A549 (cell line): ENCODE measurements around the gene CD79A. TPM values are rescaled to one million over a fixed set of nuclear protein-coding genes. Genes with fewer than 3 reads are reported as not detected.

Experiments used
- ATAC-seq, 2 experiments: fragments of 200-7000 bp in 1 of 2; fragments of >200 bp in 1 of 2; cut with Nextera tagmentation in 1 of 2; cut with Tn5 transposase in 1 of 2; 3 replicates each; pipeline versions ENCODE4 v1.8.0 to v1.9.1; 2018 to 2020; ENCODE audit warnings: mild to moderate bottlenecking in 1 of 2, moderate library complexity in 1 of 2
- CTCF ChIA-PET: fragments of 300-600 bp; sonication (Branson Sonifier 250); formaldehyde crosslinking; extraction: SDS; loops from one replicate; lab custom pipeline; 2021; ENCODE audit warnings: antibody characterized with exemption, inconsistent platforms; lab: Yijun Ruan, JAX
- POLR2A ChIA-PET: fragments of 350-600 bp; formaldehyde crosslinking; extraction: SDS; loops from one replicate; lab custom pipeline; 2021; ENCODE audit warnings: antibody characterized with exemption, inconsistent platforms; lab: Yijun Ruan, JAX
- DNase-seq, 2 experiments: peaks; one replicate each; pipeline versions ENCODE4 v3.0.0 to v3.0.0-alpha.2; 2011 to 2016; ENCODE audit warnings: low read depth in 1 of 2, low spot score in 1 of 2
- FAIRE-seq: peaks from 2 replicates; lab custom pipeline; 2011; peaks lifted over from hg19 to GRCh38; lab: Jason Lieb, UNC
- H3K27ac ChIP-seq, 2 experiments: fragments of >200 bp; sonication (Bioruptor Twin); formaldehyde crosslinking; 3 replicates each; pipeline ENCODE4 v1.5.1; 2016 to 2017
- H3K4me1 ChIP-seq: fragments of >200 bp; sonication (Bioruptor Twin); formaldehyde crosslinking; 3 replicates; pipeline ENCODE4 v1.6.1; 2016
- H3K4me2 ChIP-seq: fragments of >200 bp; sonication (Bioruptor Twin); formaldehyde crosslinking; 3 replicates; pipeline ENCODE4 v1.6.1; 2016
- H3K4me3 ChIP-seq: fragments of >200 bp; sonication (Bioruptor Twin); formaldehyde crosslinking; 3 replicates; pipeline ENCODE4 v1.5.1; 2016
- H3K9me3 ChIP-seq: fragments of >200 bp; sonication (Bioruptor Twin); formaldehyde crosslinking; 3 replicates; pipeline ENCODE4 v1.6.1; 2016
- CBX8 ChIP-seq: fragments of 200-600 bp; sonication (generic); IDR thresholded peaks from 2 replicates; pipeline ENCODE4 v1.6.1; 2016
- EHF ChIP-seq: fragments of 250-450 bp; sonication (Bioruptor Pico); IDR thresholded peaks from 2 replicates; pipeline ENCODE4 v1.5.0; 2020; ENCODE audit warnings: mild to moderate bottlenecking
- EHMT2 ChIP-seq: fragments of 200-600 bp; sonication (generic); IDR thresholded peaks from 2 replicates; pipeline ENCODE4 v1.6.1; 2016; ENCODE audit warnings: antibody characterized with exemption, low read depth, mild to moderate bottlenecking, moderate library complexity
- EP300 ChIP-seq, 2 experiments: fragments of >200 bp; sonication (Bioruptor Twin); formaldehyde crosslinking; IDR thresholded peaks; 2 replicates in 1 of 2; 3 replicates in 1 of 2; pipeline ENCODE4 v1.6.1; 2016 to 2017
- HEYL ChIP-seq: fragments of 250-450 bp; sonication (Bioruptor Pico); IDR thresholded peaks from 2 replicates; pipeline ENCODE4 v1.8.0; 2021; ENCODE audit warnings: mild to moderate bottlenecking, moderate library complexity
- HOXB13 ChIP-seq: fragments of 250-450 bp; sonication (Bioruptor Pico); IDR thresholded peaks from 2 replicates; pipeline ENCODE4 v1.5.0; 2020; ENCODE audit warnings: low read depth, mild to moderate bottlenecking, moderate library complexity
- JUN ChIP-seq, 2 experiments: fragments of >200 bp; sonication (Bioruptor Twin); formaldehyde crosslinking; IDR thresholded peaks; 2 replicates in 1 of 2; 3 replicates in 1 of 2; pipeline ENCODE4 v1.6.1; 2016 to 2017
- JUNB ChIP-seq: fragments of >200 bp; sonication (Bioruptor Twin); formaldehyde crosslinking; IDR thresholded peaks from 2 replicates; pipeline ENCODE4 v1.6.1; 2016
- MAZ ChIP-seq: fragments of 150-350 bp; IDR thresholded peaks from 2 replicates; pipeline ENCODE4 v1.6.1; 2014; ENCODE audit warnings: antibody characterized with exemption, low read depth, low read length, borderline replicate concordance
- NFE2L2 ChIP-seq: fragments of 150-350 bp; conservative IDR thresholded peaks from 2 replicates; pipeline ENCODE4 v1.6.1; 2014; ENCODE audit warnings: low read length
- POLR2A ChIP-seq: IDR thresholded peaks from 2 replicates; pipeline ENCODE4 v1.6.1; 2012; ENCODE audit warnings: mild to moderate bottlenecking, low read length
- POLR2AphosphoS2 ChIP-seq: conservative IDR thresholded peaks from 2 replicates; pipeline ENCODE4 v1.6.1; 2012; ENCODE audit warnings: low read length, improper control_type of control experiment, inconsistent platforms
- RFX5 ChIP-seq: fragments of 450-650 bp; IDR thresholded peaks from 2 replicates; pipeline ENCODE4 v1.7.1; 2014; ENCODE audit warnings: antibody characterized with exemption, mild to moderate bottlenecking, moderate library complexity
- TFCP2L1 ChIP-seq: fragments of 250-450 bp; sonication (Bioruptor Pico); IDR thresholded peaks from 2 replicates; pipeline ENCODE4 v1.5.0; 2021; ENCODE audit warnings: mild to moderate bottlenecking
- TP53 ChIP-seq: fragments of 250-450 bp; sonication (Bioruptor Pico); IDR thresholded peaks from 2 replicates; pipeline ENCODE4 v1.5.0; 2021; ENCODE audit warnings: mild to moderate bottlenecking, moderate library complexity
- ZSCAN20 ChIP-seq: fragments of 250-450 bp; sonication (Bioruptor Pico); IDR thresholded peaks from 2 replicates; pipeline ENCODE4 v1.8.0; 2022; ENCODE audit warnings: mild to moderate bottlenecking, moderate library complexity
- WGBS: methylation state at CpG from one replicate; pipeline ENCODE4 v1.1.6; 2017; ENCODE audit errors: missing lambda C conversion rate; 5-methylcytosine and 5-hydroxymethylcytosine counted together
- polyA plus RNA-seq, 4 experiments: library from polyadenylated mRNA; depleted of rRNA in 3 of 4; stranded (reverse); fragments of >200 nt; fragmentation: RNase III in 1 of 4; extraction: RNeasy Plus Mini Kit Qiagen cat#74134 plus additional on column Dnase treatment in 1 of 4; gene quantifications; 2 replicates in 3 of 4; 3 replicates in 1 of 4; pipeline ENCODE4 v1.2.3, GENCODE V29; 2011 to 2017
- TF ChIP-seq, protein P1 (sequence below): fragments of >200 bp; sonication (Bioruptor Twin); formaldehyde crosslinking; IDR thresholded peaks from 3 replicates; pipeline ENCODE4 v1.6.1; 2016
- TF ChIP-seq, protein P2 (sequence below): IDR thresholded peaks from 2 replicates; pipeline ENCODE4 v1.6.1; 2012
- TF ChIP-seq, protein P3 (sequence below): fragments of 200-600 bp; sonication (generic); IDR thresholded peaks from 2 replicates; pipeline ENCODE4 v1.6.1; 2016; ENCODE audit warnings: antibody characterized with exemption, mild to moderate bottlenecking, moderate library complexity
- TF ChIP-seq, protein P4 (sequence below): fragments of 250-450 bp; sonication (Bioruptor Pico); IDR thresholded peaks from 2 replicates; pipeline ENCODE4 v1.5.0; 2020; ENCODE audit warnings: low read depth, mild to moderate bottlenecking, moderate library complexity

CD79A gene
- polyA plus RNA-seq, 2 of the 4 experiments (the other 2 are of a cell fraction): 0.52 to 0.54 TPM

DNA sequence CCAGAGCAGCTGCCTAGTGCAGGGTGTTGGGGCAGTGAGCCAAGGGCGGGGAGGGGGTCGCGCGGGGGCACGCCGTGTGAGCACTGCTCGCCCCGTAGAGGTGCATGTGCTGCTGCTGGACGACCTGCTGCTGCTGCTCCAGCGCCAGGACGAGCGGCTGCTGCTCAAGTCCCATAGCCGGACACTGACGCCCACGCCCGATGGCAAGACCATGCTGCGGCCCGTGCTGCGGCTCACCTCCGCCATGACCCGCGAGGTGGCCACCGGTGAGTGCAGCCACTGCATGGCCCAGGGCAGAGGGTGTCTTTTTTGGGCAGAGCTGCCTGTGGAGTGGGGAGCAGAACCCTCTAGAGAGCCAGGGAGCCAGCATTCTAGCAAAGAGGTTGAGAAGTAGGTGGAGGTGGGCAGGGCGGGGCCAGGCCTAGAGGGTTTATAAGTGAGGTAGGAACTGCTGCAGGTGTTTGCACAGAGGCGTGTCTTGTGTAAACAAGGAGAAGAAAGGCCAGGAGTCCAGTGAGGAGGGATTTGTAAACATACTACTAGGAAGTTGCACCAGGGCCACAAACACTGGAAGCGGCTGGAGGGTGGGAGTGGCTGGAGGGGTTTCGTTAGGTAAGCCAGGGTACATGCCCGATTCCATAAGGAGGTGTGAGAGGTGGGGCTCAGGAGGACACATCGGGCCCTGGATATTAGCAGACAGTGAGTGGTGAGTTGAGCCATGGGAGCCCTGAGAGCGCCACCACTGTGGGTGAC, 27.2 kb downstream of the CD79A start:
- DNase-seq: peak; percentile 79 to 94

DNA sequence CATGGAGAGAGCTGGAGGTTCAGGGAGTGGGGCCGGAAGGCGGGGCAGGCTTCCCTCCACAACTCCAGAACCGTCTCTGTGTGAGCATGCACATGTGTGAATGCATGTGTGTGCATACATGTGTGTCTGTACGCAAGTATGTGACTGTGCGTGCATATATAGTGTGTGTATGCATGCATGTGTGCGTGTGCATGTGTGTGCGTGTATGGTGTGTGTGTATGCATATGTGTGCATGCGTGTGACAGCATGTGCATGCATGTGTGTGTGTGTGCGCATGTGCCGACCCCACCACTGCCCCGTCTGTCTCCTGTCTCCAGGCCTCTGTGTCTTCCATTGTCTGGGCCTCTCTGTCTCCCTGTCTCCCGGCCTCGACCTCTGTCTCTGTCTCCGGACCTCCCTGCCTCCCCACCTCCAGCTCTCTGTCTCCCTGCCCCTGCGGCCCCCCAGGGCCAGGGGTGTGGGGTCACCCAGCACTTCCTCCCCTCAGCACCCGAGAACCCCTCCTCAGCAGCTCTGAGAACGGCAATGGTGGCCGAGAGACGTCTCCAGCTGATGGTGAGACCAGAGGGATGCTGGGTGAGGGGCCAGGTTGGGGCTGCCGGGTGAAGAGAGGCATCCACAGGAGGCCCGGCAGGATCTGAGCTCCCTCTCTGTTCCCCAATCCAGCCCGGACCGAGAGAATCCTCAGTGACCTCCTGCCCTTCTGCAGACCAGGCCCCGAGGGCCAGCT, 28.4 kb downstream of the CD79A start:
- H3K4me3 ChIP-seq: no peak overlapping the region
- H3K27ac ChIP-seq: peak overlapping the region; percentile 42 to 78; a peak in 4 of 6 replicates
- 86% methylated on average over 24 of the region's 24 CpGs for WGBS
- TF ChIP-seq ZSCAN20 (CRISPR knock-in tag) (no peak), JUN (IDR thresholded peaks at IDR 0.05) (no peak), CBX8 (no peak), TFCP2L1 (no peak), EP300 (IDR thresholded peaks at IDR 0.05) (no peak), NFE2L2 (no peak), HEYL (CRISPR knock-in tag) (no peak), POLR2AphosphoS2 (no peak), EHF (CRISPR knock-in tag) (no peak), TP53 (CRISPR knock-in tag) (no peak)
- TF ChIP-seq, protein P1, sequence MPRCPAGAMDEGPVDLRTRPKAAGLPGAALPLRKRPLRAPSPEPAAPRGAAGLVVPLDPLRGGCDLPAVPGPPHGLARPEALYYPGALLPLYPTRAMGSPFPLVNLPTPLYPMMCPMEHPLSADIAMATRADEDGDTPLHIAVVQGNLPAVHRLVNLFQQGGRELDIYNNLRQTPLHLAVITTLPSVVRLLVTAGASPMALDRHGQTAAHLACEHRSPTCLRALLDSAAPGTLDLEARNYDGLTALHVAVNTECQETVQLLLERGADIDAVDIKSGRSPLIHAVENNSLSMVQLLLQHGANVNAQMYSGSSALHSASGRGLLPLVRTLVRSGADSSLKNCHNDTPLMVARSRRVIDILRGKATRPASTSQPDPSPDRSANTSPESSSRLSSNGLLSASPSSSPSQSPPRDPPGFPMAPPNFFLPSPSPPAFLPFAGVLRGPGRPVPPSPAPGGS: no peak
- FAIRE-seq: peak; percentile 70
- 0 out of 6 replicates have a peak, but pooled peaks of 1 of the 2 experiments have one; percentile 1 for ATAC-seq
- no peak for DNase-seq
- ChIA-PET CTCF (interaction anchor here (0.6 to 4.9 kb wide), 15 partner anchors 10 to 1500 kb away, joined by 3 to 28 read pairs (median 5); partner anchors contain the start of genes RABAC1 and RPS19), POLR2A (no interaction called here)
- H3K9me3 ChIP-seq: no peaks in the 10 kb centered on the region
- H3K4me1 ChIP-seq: peaks cover 46% of the 10 kb centered on the region
- H3K4me2 ChIP-seq: peak overlapping the region; percentile 75; the same call in 2 of the 3 replicates

More for the DNA sequence above, 27.2 kb downstream of the CD79A start:
- H3K27ac ChIP-seq: peak overlapping the region; percentile 42 to 78; a peak in 5 of 6 replicates
- peak; percentile 85 for TF ChIP-seq EHF (CRISPR knock-in tag)
- TF ChIP-seq, protein P2, sequence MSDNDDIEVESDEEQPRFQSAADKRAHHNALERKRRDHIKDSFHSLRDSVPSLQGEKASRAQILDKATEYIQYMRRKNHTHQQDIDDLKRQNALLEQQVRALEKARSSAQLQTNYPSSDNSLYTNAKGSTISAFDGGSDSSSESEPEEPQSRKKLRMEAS: peak; percentile 48; the same call in 1 of the 2 replicates
- no peak for TF ChIP-seq JUNB
- peak; percentile 89; the same call in 1 of the 2 replicates for TF ChIP-seq HOXB13 (CRISPR knock-in tag)
- TF ChIP-seq POLR2A: no peak
- H3K4me2 ChIP-seq: peak overlapping the region; percentile 75
- FAIRE-seq: peak; percentile 61
- H3K9me3 ChIP-seq: no peaks in the 10 kb centered on the region
- peak overlapping the region; percentile 7; the same call in 1 of the 3 replicates for H3K4me3 ChIP-seq
- ChIA-PET CTCF (interaction anchor here (1.4 to 4.9 kb wide), 9 partner anchors 9 to 47 kb away, joined by 5 to 18 read pairs (median 14); no protein-coding TSS in a partner anchor), POLR2A (no interaction called here)
- ATAC-seq: peak; percentile 20 to 70; a peak in 5 of 6 replicates
- peaks cover 46% of the 10 kb centered on the region for H3K4me1 ChIP-seq
- WGBS: 50% methylated on average over 29 of the region's 30 CpGs

DNA sequence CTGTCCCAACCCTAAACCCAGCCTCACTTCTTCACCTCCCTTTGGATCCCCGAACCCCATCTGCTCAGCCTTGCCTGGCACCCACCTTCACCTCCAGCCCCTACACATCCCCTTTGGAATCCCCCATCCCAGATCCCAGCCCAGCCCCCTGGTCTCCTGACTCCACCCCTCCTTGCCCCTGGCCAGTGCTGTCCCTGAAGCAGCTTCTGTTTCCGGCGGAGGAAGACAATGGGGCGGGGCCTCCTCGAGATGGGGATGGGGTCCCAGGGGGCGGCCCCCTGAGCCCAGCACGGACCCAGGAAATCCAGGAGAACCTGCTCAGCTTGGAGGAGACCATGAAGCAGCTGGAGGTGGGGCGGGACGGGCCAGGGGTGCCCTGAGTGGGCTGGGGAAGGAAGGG, 29.2 kb downstream of the CD79A start:
- peak overlapping the region in 1 of 2 experiments; percentile 78; a peak in 3 of 6 replicates for H3K27ac ChIP-seq
- H3K4me2 ChIP-seq: no peak overlapping the region
- no peak for DNase-seq
- no peak for TF ChIP-seq EHMT2
- no peak for TF ChIP-seq RFX5
- TF ChIP-seq, protein P3, sequence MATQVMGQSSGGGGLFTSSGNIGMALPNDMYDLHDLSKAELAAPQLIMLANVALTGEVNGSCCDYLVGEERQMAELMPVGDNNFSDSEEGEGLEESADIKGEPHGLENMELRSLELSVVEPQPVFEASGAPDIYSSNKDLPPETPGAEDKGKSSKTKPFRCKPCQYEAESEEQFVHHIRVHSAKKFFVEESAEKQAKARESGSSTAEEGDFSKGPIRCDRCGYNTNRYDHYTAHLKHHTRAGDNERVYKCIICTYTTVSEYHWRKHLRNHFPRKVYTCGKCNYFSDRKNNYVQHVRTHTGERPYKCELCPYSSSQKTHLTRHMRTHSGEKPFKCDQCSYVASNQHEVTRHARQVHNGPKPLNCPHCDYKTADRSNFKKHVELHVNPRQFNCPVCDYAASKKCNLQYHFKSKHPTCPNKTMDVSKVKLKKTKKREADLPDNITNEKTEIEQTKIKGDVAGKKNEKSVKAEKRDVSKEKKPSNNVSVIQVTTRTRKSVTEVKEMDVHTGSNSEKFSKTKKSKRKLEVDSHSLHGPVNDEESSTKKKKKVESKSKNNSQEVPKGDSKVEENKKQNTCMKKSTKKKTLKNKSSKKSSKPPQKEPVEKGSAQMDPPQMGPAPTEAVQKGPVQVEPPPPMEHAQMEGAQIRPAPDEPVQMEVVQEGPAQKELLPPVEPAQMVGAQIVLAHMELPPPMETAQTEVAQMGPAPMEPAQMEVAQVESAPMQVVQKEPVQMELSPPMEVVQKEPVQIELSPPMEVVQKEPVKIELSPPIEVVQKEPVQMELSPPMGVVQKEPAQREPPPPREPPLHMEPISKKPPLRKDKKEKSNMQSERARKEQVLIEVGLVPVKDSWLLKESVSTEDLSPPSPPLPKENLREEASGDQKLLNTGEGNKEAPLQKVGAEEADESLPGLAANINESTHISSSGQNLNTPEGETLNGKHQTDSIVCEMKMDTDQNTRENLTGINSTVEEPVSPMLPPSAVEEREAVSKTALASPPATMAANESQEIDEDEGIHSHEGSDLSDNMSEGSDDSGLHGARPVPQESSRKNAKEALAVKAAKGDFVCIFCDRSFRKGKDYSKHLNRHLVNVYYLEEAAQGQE: no peak
- TF ChIP-seq, protein P2: no peak
- no peak for TF ChIP-seq MAZ
- TF ChIP-seq, protein P4, sequence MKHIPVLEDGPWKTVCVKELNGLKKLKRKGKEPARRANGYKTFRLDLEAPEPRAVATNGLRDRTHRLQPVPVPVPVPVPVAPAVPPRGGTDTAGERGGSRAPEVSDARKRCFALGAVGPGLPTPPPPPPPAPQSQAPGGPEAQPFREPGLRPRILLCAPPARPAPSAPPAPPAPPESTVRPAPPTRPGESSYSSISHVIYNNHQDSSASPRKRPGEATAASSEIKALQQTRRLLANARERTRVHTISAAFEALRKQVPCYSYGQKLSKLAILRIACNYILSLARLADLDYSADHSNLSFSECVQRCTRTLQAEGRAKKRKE (CRISPR knock-in tag): no peak
- no peaks in the 10 kb centered on the region for H3K9me3 ChIP-seq
- FAIRE-seq: no peak
- no peak overlapping the region for H3K4me3 ChIP-seq
- WGBS: 77% methylated on average over 8 of the region's 9 CpGs
- POLR2A ChIA-PET: no interaction called here
- CTCF ChIA-PET: interaction anchor here (0.6 to 4.9 kb wide), 11 partner anchors 11 to 398 kb away, joined by 3 to 28 read pairs (median 7); partner anchors contain the start of genes RABAC1 and RPS19
- H3K4me1 ChIP-seq: peaks cover 46% of the 10 kb centered on the region
- no peak for ATAC-seq
